ENCODE results near the gene ITGB7. TPM values are rescaled to one million over a fixed set of nuclear protein-coding genes. Genes with fewer than 3 reads are reported as not detected.
A peak's percentile ranks its signal among the peaks of the same experiment; 100 is the strongest.

Gene ITGB7
- total and polyA plus RNA-seq, 9 of the 15 experiments (the other 6 are each of a cell fraction or from before 2014, with no cell fraction given) = 0.06 to 2.0 (median 0.67) TPM

DNA sequence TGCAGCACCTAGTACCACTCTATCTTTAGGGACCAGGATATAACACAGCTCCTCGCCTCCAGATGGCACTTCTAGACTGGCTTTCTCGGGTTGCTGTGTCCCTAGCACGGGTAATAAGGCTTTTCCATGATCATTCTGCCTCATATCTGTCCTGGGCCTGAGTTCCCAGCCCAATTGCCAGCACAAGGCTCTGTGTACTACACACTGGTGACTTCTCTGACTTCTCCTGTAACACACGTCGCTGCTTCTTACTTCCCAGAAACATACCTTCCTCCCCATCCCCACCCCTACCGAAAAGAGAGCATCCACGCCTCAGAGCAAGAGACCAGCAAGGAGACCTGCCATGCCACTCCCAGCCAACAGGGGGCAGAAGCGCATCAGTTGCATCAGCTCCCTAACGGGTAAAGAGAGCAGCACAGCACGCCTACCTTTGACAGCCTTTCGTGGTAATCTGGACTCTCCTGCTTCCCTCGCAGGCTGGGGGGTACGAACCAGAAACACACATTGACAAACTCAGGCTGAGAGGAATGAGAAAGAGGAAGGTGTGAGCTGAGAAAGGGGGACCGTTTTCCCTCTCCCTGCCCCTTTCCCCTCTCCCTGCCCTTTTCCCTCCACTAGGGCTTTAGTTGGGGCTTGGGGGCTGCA, 47.7 kb downstream of the ITGB7 start (continued):
- TF ChIP-seq, protein P1, sequence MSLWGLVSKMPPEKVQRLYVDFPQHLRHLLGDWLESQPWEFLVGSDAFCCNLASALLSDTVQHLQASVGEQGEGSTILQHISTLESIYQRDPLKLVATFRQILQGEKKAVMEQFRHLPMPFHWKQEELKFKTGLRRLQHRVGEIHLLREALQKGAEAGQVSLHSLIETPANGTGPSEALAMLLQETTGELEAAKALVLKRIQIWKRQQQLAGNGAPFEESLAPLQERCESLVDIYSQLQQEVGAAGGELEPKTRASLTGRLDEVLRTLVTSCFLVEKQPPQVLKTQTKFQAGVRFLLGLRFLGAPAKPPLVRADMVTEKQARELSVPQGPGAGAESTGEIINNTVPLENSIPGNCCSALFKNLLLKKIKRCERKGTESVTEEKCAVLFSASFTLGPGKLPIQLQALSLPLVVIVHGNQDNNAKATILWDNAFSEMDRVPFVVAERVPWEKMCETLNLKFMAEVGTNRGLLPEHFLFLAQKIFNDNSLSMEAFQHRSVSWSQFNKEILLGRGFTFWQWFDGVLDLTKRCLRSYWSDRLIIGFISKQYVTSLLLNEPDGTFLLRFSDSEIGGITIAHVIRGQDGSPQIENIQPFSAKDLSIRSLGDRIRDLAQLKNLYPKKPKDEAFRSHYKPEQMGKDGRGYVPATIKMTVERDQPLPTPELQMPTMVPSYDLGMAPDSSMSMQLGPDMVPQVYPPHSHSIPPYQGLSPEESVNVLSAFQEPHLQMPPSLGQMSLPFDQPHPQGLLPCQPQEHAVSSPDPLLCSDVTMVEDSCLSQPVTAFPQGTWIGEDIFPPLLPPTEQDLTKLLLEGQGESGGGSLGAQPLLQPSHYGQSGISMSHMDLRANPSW (CRISPR knock-in tag; IDR thresholded peaks at IDR 0.05) = peak; percentile 58; the same call in 1 of the 2 replicates
- TF ChIP-seq U2AF1 (optimal IDR thresholded peaks at IDR 0.05; ENCODE audit: low read depth, low read length) (no peak), TCF7 (IDR thresholded peaks at IDR 0.05; ENCODE audit: borderline replicate concordance) (no peak), HNRNPH1 (optimal IDR thresholded peaks at IDR 0.05; ENCODE audit: low read depth, low read length) (no peak), PHF8 (IDR thresholded peaks at IDR 0.05; ENCODE audit: borderline replicate concordance, low read length) (peak; percentile 32; the same call in 1 of the 2 replicates), CREM (IDR thresholded peaks at IDR 0.05; ENCODE audit: low read depth) (peak; percentile 72), RCOR1 (IDR thresholded peaks at IDR 0.05; ENCODE audit: borderline replicate concordance in 1 of 2, low read depth in 2 of 2, low read length in 2 of 2) (peak; percentile 23 to 72; a peak in 2 of 4 replicates), FOSL1 (tag; conservative IDR thresholded peaks at IDR 0.05) (peak; percentile 35; the same call in 1 of the 2 replicates), FOXJ3 (CRISPR knock-in tag; IDR thresholded peaks at IDR 0.05) (no peak), ZNF444 (CRISPR knock-in tag; IDR thresholded peaks at IDR 0.05) (no peak), ARID2 (IDR thresholded peaks at IDR 0.05) (peak; percentile 64; the same call in 1 of the 2 replicates), TBL1XR1 (IDR thresholded peaks at IDR 0.05; ENCODE audit: low read length in 2 of 2) (no peak), ERF (CRISPR knock-in tag; IDR thresholded peaks at IDR 0.05) (no peak), ZNF165 (CRISPR knock-in tag; IDR thresholded peaks at IDR 0.05; ENCODE audit: borderline replicate concordance) (no peak), MYC (IDR thresholded peaks at IDR 0.05; ENCODE audit: low read depth, low read length) (peak; percentile 94), MYC (CRISPR knock-in tag; IDR thresholded peaks at IDR 0.05; ENCODE audit: borderline replicate concordance, low read depth) (no peak), ZNF347 (CRISPR knock-in tag; IDR thresholded peaks at IDR 0.05; ENCODE audit: low read depth) (no peak), CBX1 (IDR thresholded peaks at IDR 0.05; ENCODE audit: low read depth) (no peak; the same call in 1 of the 2 replicates)
- TF ChIP-seq, protein P2, sequence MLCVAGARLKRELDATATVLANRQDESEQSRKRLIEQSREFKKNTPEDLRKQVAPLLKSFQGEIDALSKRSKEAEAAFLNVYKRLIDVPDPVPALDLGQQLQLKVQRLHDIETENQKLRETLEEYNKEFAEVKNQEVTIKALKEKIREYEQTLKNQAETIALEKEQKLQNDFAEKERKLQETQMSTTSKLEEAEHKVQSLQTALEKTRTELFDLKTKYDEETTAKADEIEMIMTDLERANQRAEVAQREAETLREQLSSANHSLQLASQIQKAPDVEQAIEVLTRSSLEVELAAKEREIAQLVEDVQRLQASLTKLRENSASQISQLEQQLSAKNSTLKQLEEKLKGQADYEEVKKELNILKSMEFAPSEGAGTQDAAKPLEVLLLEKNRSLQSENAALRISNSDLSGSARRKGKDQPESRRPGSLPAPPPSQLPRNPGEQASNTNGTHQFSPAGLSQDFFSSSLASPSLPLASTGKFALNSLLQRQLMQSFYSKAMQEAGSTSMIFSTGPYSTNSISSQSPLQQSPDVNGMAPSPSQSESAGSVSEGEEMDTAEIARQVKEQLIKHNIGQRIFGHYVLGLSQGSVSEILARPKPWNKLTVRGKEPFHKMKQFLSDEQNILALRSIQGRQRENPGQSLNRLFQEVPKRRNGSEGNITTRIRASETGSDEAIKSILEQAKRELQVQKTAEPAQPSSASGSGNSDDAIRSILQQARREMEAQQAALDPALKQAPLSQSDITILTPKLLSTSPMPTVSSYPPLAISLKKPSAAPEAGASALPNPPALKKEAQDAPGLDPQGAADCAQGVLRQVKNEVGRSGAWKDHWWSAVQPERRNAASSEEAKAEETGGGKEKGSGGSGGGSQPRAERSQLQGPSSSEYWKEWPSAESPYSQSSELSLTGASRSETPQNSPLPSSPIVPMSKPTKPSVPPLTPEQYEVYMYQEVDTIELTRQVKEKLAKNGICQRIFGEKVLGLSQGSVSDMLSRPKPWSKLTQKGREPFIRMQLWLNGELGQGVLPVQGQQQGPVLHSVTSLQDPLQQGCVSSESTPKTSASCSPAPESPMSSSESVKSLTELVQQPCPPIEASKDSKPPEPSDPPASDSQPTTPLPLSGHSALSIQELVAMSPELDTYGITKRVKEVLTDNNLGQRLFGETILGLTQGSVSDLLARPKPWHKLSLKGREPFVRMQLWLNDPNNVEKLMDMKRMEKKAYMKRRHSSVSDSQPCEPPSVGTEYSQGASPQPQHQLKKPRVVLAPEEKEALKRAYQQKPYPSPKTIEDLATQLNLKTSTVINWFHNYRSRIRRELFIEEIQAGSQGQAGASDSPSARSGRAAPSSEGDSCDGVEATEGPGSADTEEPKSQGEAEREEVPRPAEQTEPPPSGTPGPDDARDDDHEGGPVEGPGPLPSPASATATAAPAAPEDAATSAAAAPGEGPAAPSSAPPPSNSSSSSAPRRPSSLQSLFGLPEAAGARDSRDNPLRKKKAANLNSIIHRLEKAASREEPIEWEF (CRISPR knock-in tag; IDR thresholded peaks at IDR 0.05) = no peak
- TF ChIP-seq, protein P3, sequence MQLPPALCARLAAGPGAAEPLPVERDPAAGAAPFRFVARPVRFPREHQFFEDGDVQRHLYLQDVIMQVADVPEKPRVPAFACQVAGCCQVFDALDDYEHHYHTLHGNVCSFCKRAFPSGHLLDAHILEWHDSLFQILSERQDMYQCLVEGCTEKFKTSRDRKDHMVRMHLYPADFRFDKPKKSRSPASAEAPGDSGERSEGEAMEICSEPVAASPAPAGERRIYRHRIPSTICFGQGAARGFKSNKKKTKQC (CRISPR knock-in tag; IDR thresholded peaks at IDR 0.05) = no peak
